Muscle of leg (tissue), 11 donors: ENCODE results near the gene PLPP4. TPM values are rescaled to one million over a fixed set of nuclear protein-coding genes. Genes with fewer than 3 reads are reported as not detected.

Source experiments
- DNase-seq: peaks from one replicate; pipeline ENCODE4 v3.0.0; 2013
- H3K27ac ChIP-seq: one replicate; pipeline ENCODE4 v1.5.1; 2013; ENCODE audit warnings: mild to moderate bottlenecking, low read length, control low read depth
- H3K27me3 ChIP-seq: one replicate; pipeline ENCODE4 v1.6.1; 2013; ENCODE audit warnings: low read length; ENCODE audit not compliant: control insufficient read depth, insufficient read depth
- H3K36me3 ChIP-seq: one replicate; pipeline ENCODE4 v1.6.1; 2013; ENCODE audit warnings: low read length; ENCODE audit not compliant: control insufficient read depth, insufficient read depth
- H3K4me1 ChIP-seq: one replicate; pipeline ENCODE4 v1.6.1; 2013; ENCODE audit warnings: low read length; ENCODE audit not compliant: control insufficient read depth, insufficient read depth
- H3K4me3 ChIP-seq: one replicate; pipeline ENCODE4 v1.5.1; 2013; ENCODE audit warnings: low read length, control low read depth
- H3K9me3 ChIP-seq: replicated peaks from 2 replicates; pipeline ENCODE4 v1.6.1; 2013; ENCODE audit warnings: low read depth, low read length; ENCODE audit not compliant: control insufficient read depth
- WGBS: methylation state at CpG from one replicate; pipeline ENCODE4 v1.1.5; 2013; ENCODE audit warnings: missing lambda C conversion rate; ENCODE audit not compliant: insufficient coverage; 5-methylcytosine and 5-hydroxymethylcytosine counted together
- polyA plus RNA-seq, 8 donors: library from polyadenylated mRNA; unstranded; fragments of 120-200 nt; gene quantifications; one replicate each; pipeline versions ENCODE4 v1.2.1 to v1.2.3, GENCODE V29; 2013; ENCODE audit warnings: inconsistent platforms in 1 of 8, low replicate concordance in 1 of 8; ENCODE audit not compliant: insufficient read length in 8 of 8, insufficient read depth in 1 of 8
- total RNA-seq: library from RNA; stranded (reverse); fragments of 120-200 nt; gene quantifications from one replicate; pipeline ENCODE4 v1.2.4, GENCODE V29; 2013

Gene PLPP4
- total and polyA plus RNA-seq, 9 donors, result 0.14 to 1.7 (median 0.32) TPM; not detected in 1

GRCh38 chr10:120580918-120581895 is 124.2 kb downstream of the PLPP4 start:
- H3K9me3 ChIP-seq, result no peaks in the 10 kb centered on the region
- H3K36me3 ChIP-seq, result no peaks in the 10 kb centered on the region
- 70% methylated on average over 13 of the region's 16 CpGs for WGBS
- H3K4me1 ChIP-seq, result no peaks in the 10 kb centered on the region
- no peaks in the 10 kb centered on the region for H3K27me3 ChIP-seq
- no peak overlapping the region for H3K27ac ChIP-seq
- no peak overlapping the region for H3K4me3 ChIP-seq
- no peak for DNase-seq

- Histone ChIP-seq H3K27ac (no peak overlapping the region), H3K9me3 (no peaks in the 10 kb centered on the region), H3K27me3 (no peaks in the 10 kb centered on the region), H3K4me1 (no peaks in the 10 kb centered on the region), H3K36me3 (no peaks in the 10 kb centered on the region), H3K4me3 (no peak overlapping the region)
- WGBS, result no CpG with 5 or more reads among the region's 2 CpGs
- DNase-seq, result no peak
Observed at GRCh38 chr10:120582753-120583152, 125.7 kb downstream of the PLPP4 start.

GRCh38 chr10:120583424-120584108 is 126.5 kb downstream of the PLPP4 start:
- H3K9me3 ChIP-seq, result no peaks in the 10 kb centered on the region
- whole genome bisulfite sequencing, result 75% methylated on average over 1 of the region's 2 CpGs
- no peak for DNase-seq

GRCh38 chr10:120584786-120585185 is 127.8 kb downstream of the PLPP4 start:
- no peaks in the 10 kb centered on the region for H3K27me3 ChIP-seq
- H3K9me3 ChIP-seq, result no peaks in the 10 kb centered on the region
- WGBS, result no CpG with 5 or more reads among the region's 1 CpG
- H3K36me3 ChIP-seq, result no peaks in the 10 kb centered on the region
- DNase-seq, result no peak
- H3K4me1 ChIP-seq, result no peaks in the 10 kb centered on the region
- H3K4me3 ChIP-seq, result no peak overlapping the region
- no peak overlapping the region for H3K27ac ChIP-seq

More at GRCh38 chr10:120583424-120584108, 126.5 kb downstream of the PLPP4 start:
- no peaks in the 10 kb centered on the region for H3K36me3 ChIP-seq
- H3K27me3 ChIP-seq, result no peaks in the 10 kb centered on the region
- no peak overlapping the region for H3K4me3 ChIP-seq
- no peak overlapping the region for H3K27ac ChIP-seq
- no peaks in the 10 kb centered on the region for H3K4me1 ChIP-seq

GRCh38 chr10:120586471-120586872 is 129.4 kb downstream of the PLPP4 start:
- no peaks in the 10 kb centered on the region for H3K4me1 ChIP-seq
- WGBS, result no CpG with 5 or more reads among the region's 3 CpGs
- no peaks in the 10 kb centered on the region for H3K36me3 ChIP-seq
- H3K4me3 ChIP-seq, result no peak overlapping the region
- no peak overlapping the region for H3K27ac ChIP-seq
- no peak for DNase-seq
- no peaks in the 10 kb centered on the region for H3K9me3 ChIP-seq
- no peaks in the 10 kb centered on the region for H3K27me3 ChIP-seq

GRCh38 chr10:120587061-120587460 is 130.0 kb downstream of the PLPP4 start:
- Histone ChIP-seq H3K9me3 (no peaks in the 10 kb centered on the region), H3K4me1 (no peaks in the 10 kb centered on the region), H3K27ac (no peak overlapping the region), H3K36me3 (no peaks in the 10 kb centered on the region), H3K4me3 (no peak overlapping the region), H3K27me3 (no peaks in the 10 kb centered on the region)
- no peak for DNase-seq
- WGBS, result 94% methylated on average over 3 of the region's 5 CpGs

- Histone ChIP-seq H3K4me1 (no peaks in the 10 kb centered on the region), H3K4me3 (no peak overlapping the region), H3K9me3 (no peaks in the 10 kb centered on the region), H3K36me3 (no peaks in the 10 kb centered on the region), H3K27me3 (no peaks in the 10 kb centered on the region), H3K27ac (no peak overlapping the region)
- peak; percentile 23 for DNase-seq
- no CpG with 5 or more reads among the region's 2 CpGs for WGBS
Observed at GRCh38 chr10:120588311-120588710, 131.3 kb downstream of the PLPP4 start.

- DNase-seq, result no peak
- no peaks in the 10 kb centered on the region for H3K36me3 ChIP-seq
- 100% methylated on average over 2 of the region's 2 CpGs for WGBS
- no peaks in the 10 kb centered on the region for H3K4me1 ChIP-seq
- no peaks in the 10 kb centered on the region for H3K9me3 ChIP-seq
- H3K4me3 ChIP-seq, result no peak overlapping the region
- H3K27me3 ChIP-seq, result peaks cover 2% of the 10 kb centered on the region
- no peak overlapping the region for H3K27ac ChIP-seq
Observed at GRCh38 chr10:120593693-120594092, 136.7 kb downstream of the PLPP4 start.

- no peak overlapping the region for H3K27ac ChIP-seq
- DNase-seq, result no peak
- H3K4me3 ChIP-seq, result no peak overlapping the region
- no peaks in the 10 kb centered on the region for H3K4me1 ChIP-seq
- peaks cover 2% of the 10 kb centered on the region for H3K27me3 ChIP-seq
- H3K36me3 ChIP-seq, result no peaks in the 10 kb centered on the region
- H3K9me3 ChIP-seq, result no peaks in the 10 kb centered on the region
- WGBS, result 83% methylated on average over 2 of the region's 3 CpGs
Observed at GRCh38 chr10:120597902-120598301, 140.9 kb downstream of the PLPP4 start.

- Histone ChIP-seq H3K9me3 (no peaks in the 10 kb centered on the region), H3K4me3 (no peak overlapping the region), H3K27ac (no peak overlapping the region), H3K36me3 (no peaks in the 10 kb centered on the region), H3K27me3 (peaks cover 2% of the 10 kb centered on the region), H3K4me1 (no peaks in the 10 kb centered on the region)
- 57% methylated on average over 5 of the region's 5 CpGs for WGBS
- DNase-seq, result no peak
Observed at GRCh38 chr10:120598386-120598785, 141.4 kb downstream of the PLPP4 start.
